Fibroblast of skin of scalp (primary cell): ENCODE measurements around the gene CLCN2.
"Not testable (repeated sequence)": the region's sequence is repeated elsewhere in the genome, so short reads cannot be mapped to it uniquely, and the experiment has no call there.

Source experiments
- DNase-seq: peaks from one replicate; pipeline ENCODE4 v3.0.0-alpha.2; 2013

CLCN2 gene

DNA sequence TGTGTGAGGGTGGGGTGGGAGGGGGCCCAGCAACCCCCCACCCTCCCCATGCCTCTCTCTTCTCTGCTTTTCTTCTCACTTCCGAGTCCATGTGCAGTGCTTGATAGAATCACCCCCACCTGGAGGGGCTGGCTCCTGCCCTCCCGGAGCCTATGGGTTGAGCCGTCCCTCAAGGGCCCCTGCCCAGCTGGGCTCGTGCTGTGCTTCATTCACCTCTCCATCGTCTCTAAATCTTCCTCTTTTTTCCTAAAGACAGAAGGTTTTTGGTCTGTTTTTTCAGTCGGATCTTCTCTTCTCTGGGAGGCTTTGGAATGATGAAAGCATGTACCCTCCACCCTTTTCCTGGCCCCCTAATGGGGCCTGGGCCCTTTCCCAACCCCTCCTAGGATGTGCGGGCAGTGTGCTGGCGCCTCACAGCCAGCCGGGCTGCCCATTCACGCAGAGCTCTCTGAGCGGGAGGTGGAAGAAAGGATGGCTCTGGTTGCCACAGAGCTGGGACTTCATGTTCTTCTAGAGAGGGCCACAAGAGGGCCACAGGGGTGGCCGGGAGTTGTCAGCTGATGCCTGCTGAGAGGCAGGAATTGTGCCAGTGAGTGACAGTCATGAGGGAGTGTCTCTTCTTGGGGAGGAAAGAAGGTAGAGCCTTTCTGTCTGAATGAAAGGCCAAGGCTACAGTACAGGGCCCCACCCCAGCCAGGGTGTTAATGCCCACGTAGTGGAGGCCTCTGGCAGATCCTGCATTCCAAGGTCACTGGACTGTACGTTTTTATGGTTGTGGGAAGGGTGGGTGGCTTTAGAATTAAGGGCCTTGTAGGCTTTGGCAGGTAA lies 15.9 kb downstream of the CLCN2 start:
- DNase-seq = peak; percentile 80

GRCh38 chr3:184344579-184345316 lies 16.7 kb downstream of the CLCN2 start:
- no peak for DNase-seq

- DNase-seq = peak; percentile 58
Measured at GRCh38 chr3:184343200-184343876, 18.1 kb downstream of the CLCN2 start.

DNA sequence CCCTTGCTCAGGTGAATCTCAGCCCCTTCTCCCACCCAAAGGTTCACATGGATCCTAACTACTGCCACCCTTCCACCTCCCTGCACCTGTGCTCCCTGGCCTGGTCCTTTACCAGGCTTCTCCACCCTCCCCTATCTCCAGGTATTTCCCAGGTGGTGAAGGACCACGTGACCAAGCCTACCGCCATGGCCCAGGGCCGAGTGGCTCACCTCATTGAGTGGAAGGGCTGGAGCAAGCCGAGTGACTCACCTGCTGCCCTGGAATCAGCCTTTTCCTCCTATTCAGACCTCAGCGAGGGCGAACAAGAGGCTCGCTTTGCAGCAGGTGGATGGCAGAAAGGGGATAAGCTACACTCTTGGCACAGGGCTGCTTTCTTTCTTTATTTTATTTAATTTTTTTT lies 19.5 kb downstream of the CLCN2 start:
- no peak for DNase-seq

- not testable (repeated sequence) for DNase-seq
Measured at GRCh38 chr3:184339451-184340135, 21.8 kb downstream of the CLCN2 start.

DNA sequence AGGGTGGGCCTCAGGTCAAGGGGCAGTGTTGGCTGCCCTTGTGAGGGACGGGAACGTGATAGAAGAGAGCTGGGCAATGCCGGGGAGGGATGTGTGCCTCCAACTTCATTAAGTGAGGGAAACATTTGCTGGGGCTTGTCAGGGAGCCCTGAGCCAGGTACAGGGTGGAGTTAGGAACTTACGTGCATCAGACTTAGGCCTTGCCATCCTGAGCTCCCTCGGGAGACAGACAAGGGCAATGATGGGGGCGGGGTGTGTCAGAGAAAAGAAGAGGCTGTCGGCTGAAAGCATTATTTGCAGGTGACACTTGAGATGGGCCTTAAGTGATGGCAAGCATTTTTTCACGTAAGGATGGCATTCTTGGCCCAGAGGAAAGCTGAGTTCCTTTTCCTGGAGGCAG lies 22.4 kb downstream of the CLCN2 start:
- DNase-seq = no peak

- DNase-seq = peak; percentile 61
Measured at GRCh38 chr3:184338511-184338945, 22.9 kb downstream of the CLCN2 start.

- no peak for DNase-seq
Measured at GRCh38 chr3:184337981-184338380, 23.4 kb downstream of the CLCN2 start.

DNA sequence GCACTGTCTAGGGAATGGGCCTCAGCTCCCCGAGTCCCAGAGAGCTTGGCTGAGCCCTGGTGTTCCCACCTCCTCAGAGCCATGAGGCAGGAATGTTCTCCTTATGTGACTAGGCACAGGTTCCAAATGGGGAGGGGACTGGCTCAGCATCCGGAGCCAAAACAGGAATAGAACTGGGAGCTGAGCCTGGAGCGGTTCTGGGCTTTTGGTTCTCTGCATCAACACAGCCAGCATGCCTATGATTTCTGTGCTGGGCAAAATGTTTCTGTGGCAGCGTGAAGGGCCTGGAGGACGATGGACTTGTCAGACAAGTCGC lies 24.0 kb downstream of the CLCN2 start, which contains the start of gene FAM131A:
Gene FAM131A, plus strand, starts transcription at position 202 of the 316 bp plus-strand sequence. Its CDS starts 31 bp downstream, at position 233.
- peak; percentile 24 for DNase-seq

DNA sequence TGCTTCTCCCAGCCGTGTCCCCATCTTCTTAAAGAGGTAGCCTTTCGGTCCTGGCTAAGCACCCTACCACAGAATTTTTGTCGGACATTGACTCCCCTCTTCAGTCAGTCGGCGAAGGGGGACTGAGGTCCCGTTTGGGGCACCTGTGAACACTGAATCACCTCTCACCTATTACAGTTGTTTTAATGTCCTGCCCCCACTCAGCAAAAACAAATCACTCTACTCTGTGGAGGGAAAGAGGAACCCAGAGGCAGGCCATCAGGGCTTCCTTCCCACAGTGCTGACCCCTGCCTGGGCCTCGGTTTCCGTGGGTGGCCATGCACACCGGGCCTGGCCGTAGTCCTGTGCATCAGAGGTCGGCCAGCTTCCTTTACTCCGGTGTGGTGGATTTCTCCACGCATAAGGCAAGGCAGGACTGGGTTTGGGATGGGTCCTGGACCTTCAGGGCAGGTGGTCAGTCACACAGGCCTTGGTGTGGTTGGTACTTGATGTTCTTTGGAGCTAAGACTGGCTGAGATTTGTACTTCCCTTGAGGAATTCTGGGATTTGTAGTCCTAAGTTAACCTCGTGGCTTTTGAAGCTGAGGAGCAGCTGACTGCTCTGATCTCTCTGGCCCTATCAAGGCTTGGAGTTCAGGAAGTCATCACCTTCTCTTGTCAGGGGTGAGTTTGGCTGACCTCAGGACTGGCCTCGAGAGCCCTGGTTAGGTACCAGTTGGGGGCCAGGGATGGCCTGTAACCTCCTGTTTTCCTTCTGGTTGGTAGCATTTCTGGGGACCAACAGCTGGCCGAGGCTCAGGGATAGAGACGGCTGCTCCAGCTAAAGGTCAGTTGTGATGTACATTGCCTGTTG lies 24.6 kb downstream of the CLCN2 start:
- peak; percentile 62 for DNase-seq

DNA sequence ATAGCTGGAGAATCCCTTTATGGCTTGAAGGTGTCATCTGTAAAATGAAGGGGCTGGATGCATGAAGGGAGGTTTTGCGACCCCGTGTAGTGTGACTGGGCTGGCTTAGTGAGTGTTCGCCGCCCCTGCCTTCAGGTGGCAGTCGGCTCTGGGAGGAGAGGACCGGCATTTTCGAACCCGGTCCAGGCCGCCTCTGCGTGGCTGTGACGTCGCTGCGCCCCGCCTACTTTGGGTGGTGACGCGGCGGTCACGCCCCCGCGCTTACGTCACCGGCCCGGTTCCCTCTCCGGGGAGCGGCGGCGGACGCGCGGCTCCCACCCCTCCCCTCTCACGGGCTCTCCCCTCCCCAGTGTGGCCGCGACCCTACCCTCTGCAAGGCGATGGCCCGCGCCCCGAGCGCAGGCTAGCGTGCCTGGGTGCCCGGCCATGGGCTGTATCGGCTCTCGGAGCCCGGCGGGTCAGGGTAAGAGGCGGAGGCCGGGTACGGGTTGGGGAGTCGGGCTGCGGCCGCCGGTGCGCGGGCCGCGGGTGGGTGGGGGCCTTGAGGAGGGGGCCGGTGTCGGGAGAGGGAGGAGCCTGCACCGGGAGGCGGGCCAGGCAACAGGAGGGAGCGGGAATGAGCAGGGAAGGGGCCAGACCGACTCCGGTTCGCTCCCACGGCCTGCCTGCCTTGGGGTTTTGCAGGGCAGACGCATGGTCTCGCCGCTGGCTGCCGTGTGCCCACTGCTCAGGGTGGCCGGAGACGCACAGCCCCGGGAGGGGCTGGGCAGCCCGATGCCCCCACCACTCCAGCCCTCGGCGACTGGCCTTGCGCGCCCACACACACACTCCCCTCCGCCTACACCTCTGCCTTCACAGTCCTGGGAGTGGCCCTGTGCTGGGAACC lies 25.5 kb downstream of the CLCN2 start:
- peak; percentile 77 for DNase-seq

GRCh38 chr3:184335291-184335660 lies 26.1 kb downstream of the CLCN2 start:
- DNase-seq = no peak

- DNase-seq = peak; percentile 35
Measured at GRCh38 chr3:184334470-184335158, 26.8 kb downstream of the CLCN2 start.

DNA sequence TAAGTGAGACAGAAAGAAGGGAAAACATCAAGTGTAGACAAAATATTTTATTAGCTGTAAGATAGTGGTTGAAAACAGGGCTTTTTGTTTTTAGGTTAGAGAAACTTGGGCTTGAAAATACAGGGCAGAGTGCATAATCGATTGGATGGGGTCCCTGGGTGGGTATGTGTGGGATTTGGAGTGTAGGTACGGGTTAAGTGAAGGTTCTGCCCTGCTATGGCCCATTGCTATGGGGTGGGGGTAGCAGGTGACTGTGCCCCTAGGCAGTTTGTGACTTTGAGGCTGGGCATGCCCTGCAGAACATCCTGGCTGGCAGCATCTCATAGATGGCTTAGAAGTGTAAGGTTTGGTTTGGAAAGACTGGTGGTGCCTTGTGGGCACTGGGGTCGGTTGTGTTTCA lies 27.7 kb downstream of the CLCN2 start:
- DNase-seq = no peak

DNA sequence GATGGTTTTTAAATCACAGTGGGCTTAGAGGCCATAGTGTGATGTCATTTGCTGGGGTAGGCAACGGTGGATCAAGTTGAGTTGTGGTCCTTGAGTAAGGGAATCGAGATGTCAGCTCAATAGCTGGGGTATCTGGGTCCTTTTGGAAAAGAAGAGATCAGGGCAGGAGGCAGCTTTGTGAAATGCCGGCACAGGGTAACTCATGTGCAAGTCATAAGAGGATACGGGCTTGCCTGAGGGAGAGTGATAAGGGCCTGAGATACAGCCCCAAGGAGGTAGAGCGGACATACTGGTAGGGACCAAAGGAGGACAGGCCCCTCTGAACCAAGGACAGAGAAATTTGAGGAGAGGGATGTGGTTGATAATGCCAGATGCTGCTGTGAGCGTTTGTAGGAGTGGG lies 28.2 kb downstream of the CLCN2 start:
- no peak for DNase-seq

- peak; percentile 69 for DNase-seq
Measured at GRCh38 chr3:184332370-184333090, 28.9 kb downstream of the CLCN2 start.

GRCh38 chr3:184328516-184328915 lies 32.9 kb downstream of the CLCN2 start:
- DNase-seq = no peak

GRCh38 chr3:184327171-184327570 lies 34.2 kb downstream of the CLCN2 start:
- no peak for DNase-seq

DNA sequence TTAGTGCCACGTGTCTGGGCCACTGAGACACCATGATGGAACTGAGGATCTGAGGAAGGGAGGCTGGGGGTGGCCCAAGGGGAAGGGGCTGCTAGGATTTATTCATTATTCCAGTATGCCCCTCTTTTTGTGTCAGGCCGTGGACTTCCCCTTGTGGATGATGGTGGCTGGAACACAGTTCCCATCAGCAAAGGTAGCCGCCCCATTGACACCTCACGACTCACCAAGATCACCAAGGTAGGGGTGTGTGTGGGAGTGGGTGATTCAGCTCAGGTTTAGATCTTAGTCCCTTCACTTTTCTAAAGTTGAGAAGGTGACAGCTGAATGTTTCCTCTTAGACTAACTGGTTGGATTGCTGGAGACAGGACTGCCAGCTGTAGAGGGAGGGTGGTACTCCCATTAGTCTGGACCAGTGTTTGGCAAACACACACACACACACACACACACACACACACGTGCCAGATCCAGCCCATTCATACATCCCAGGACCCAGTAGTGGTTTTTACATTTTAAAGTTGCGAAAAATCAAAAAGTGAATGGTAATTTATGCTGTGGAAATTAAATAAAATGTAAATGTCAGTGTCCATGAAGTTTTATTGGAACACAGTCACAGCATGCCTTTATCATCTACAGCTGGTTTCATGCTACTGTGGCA lies 35.6 kb downstream of the CLCN2 start:
- no peak for DNase-seq
